Ramos (cell line): ENCODE results near the gene CAPN9.
"Not testable (repeated sequence)": the region's sequence is repeated elsewhere in the genome, so short reads cannot be mapped to it uniquely, and the experiment has no call there.

ENCODE experiments used
- in situ Hi-C: fragments of 300-500 bp; cut with MboI; formaldehyde crosslinking; loops from one replicate; pipeline ENCODE4 v1.14.3; 2022; ENCODE audit warnings: low sequenced_read_pairs; ENCODE audit not compliant: unreplicated experiment

Gene CAPN9

DNA sequence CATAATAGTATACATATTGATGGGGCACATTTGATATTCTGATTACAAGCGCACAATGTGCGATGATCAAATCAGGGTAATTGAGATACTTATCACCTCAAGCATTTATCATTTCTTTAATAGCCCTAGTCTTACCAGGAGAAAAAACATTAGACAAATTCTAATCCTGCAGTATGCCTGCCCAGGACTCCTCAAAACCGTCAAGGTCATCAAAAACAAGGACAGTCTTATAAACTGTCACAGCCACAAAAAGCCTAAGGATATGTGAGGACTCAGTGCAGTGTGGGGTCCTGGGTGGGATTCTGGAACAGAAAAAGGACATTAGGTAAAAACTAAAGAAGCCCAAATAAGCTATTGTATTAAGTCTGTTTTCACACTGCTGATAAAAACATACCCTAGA, 19.1 kb downstream of the CAPN9 start:
- in situ Hi-C loops: no loop called here

DNA sequence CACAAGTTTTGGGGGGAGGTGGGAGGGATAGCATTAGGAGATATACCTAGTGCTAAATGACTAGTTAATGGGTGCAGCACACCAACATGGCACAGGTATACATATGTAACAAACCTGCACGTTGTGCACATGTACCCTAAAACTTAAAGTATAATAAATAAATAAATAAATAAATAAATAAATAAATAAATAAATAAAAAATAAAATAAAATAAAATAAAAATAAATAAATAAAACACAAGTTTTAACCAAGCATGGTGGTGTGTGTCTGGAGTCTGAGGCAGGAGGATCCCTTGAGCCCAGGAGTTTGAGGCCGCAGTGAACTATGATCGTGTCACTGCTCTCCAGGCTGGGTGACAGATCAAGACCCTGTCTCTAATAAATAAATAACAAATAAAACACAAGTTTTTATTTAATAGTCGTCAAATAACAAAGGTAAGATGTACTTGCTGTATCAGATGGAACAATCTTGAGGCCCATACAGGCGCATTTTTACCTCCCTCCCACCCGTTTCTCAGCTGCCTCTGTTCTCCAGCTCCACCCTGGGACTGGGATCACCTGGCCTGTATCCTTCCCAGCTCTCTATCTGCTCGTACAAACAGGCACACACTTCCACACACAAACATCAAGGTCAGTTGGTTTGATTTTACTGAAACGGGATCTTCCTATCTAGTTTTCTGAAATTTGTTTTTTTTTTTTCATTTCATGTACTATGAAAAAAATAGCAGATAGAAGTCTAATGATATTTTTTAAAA, 20.8 kb downstream of the CAPN9 start:
- in situ Hi-C loops: not testable (repeated sequence)

DNA sequence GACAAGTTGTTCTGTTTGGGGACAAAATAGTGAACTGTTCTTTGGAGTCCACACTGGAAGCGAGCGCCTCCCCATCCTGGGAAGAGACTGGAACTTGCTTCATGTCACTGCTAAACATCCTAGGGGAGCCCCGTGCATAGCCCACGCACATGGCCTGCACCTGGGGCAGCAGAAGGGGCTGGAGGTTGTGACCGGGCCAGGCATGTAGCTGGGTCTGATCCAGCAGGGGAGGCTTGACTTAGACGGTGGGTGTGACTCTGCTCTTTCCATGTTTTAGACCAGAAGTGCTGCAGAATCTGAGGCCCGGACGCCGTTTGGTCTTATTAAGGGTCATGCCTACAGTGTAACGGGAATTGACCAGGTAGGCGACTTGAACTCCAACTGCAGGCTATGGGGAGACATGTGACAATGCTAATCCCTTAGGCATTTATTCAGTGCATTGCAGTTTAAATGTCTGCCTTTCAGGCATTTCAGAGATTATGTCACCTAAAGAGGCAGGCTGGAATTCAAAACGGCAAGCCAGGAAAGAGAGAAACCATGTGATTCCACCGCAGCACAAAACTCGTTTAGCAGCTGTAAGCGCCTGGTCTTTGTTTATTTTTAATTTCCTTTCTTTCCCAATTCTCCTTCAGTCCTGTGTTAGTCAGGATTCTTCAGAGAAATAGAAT, 21.8 kb downstream of the CAPN9 start:
- in situ Hi-C loops: no loop called here

DNA sequence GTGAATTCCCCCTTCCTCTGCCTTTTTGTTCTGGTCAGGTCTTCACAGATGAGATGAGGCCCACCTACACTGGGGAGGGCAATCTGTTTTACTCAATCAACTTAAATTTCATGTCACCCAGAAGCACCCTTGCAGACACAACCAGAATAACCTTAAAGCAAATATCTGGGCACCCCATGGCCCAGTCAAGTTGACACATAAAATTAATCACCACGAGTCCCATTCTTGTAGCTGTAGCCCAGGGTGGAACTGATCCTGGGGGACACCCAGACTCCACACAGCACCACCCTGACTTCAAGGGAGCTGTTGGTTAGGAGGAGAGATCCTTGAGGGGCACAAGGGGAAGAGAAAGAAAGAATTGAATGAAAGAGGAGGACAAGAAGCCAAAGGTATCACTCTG, 23.1 kb downstream of the CAPN9 start:
- in situ Hi-C loops: no loop called here

DNA sequence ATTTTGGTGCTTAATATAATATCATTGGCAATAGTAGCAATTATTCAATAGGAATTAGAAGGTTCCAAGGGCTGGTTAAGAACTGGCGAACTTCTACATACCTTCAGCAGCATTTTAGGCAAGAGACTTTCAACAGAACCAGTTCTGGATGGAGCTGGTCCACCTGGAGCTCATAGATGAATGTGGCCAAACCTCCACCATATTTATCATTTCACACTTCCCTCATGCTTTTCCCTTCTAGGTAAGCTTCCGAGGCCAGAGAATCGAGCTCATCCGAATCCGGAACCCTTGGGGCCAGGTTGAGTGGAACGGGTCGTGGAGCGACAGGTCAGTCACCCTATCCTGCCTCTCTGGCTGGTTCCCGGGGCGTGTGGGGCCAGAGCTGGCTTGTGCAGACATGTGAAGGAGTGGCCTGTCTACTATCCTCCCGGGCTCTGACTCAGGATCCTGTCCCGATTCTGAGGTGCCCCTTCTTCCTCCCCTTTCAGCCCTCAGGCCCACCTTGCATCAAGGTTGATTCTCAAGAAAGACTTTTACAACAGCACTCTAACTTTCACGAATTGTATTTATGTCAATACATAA, 24.7 kb downstream of the CAPN9 start:
- in situ Hi-C loops: no loop called here

DNA sequence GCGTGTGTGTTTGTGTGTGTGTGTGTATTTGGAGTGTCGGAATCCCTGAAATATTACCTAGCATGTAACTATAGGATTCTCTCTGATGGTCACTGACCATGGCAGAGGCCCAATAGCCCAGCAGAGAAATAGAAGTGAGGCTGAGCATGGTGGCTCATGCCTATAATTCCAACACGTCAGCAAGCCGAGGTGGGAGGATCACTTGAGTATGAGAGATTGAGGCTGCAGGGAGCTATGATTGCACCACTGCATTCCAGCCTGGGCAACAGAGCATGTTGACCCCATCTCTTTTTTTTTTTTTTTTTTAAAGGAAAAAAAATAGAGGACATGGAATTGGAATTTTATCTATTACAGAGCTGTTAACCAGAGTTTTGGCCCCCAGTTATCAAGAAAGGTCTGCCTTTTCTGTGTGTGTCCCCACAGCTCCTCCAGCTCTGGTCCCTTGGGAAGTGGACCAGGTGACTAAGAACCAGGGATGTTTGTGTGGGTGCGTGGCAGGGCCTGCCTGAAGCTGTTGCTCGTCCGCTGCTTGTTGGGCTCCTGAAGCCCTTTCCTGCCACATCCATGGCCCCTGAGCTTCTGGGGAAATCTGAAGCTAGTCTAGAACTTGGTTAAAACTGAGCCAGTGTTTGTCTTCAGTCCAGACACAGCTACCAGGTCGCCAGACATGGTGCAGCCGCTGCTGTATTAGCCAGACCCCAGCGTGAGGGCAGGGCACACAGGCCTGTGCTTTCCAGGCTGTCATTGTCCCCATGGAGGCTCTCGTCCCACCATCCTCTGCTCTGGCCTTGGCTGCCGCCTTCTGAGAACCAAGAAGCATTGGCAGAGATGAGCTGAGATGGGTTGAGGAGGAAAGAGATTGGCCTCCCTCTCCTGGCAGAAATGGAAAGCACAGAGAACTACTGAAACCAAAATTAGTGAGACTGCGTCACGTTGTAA, 25.5 kb downstream of the CAPN9 start:
- in situ Hi-C loops: no loop called here

DNA sequence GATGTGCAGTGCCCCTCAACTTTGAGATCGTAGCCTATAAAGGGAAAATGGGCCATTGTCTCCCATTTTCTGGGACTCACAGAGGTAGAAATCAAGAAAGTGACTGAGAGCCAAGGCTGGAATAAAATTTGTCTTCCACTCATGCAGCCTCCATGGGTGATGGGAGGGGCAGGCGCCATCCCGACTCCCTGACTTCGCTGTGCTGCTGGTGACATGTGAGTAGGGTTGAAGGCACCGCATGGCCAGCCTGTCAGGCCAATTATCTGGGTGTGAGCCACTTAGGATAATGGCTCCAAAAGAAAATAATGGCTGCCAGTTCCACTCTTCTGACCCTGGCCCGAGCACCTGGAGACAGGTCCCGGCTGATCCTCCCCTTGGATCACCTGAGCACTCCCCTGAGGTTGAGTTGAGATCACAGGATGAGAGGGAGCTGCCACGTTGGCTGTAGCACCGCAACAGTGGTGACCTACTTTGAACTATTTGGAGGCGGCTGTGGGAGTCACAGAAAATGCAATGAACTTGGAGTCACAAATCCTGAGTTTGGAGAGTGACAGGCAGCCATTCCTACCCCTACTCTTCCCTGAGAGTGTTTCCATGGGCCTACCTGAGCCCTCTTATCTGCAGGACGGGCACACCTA, 26.3 kb downstream of the CAPN9 start:
- in situ Hi-C loops: no loop called here

DNA sequence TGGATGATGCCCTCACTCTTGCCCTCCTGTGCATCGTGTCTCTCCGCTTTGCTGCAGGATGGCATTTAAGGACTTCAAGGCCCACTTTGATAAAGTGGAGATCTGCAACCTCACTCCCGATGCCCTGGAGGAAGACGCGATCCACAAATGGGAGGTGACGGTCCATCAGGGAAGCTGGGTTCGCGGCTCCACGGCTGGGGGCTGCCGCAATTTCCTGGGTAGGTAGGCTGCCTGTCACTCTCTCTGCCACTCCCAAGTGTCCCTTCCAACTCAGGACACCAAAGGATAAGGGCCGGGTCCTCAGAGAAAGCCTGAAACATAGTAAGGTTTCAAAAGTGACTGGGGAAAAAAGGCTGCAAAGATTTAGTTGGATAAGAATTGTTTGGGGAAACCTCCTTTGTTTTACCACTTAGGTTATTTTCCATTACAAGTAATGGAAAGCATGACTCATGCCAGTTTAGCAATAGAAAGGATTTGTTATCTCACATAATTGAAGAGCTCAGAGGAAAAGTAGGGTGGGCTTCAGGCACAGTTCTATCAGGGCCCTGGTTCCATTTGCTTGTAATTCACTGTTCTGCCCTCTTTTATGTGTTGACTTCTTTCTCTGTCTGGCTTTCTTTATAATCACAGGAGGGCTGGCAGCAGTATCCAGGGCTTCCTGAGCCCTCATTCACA, 31.9 kb downstream of the CAPN9 start:
- in situ Hi-C loops: no loop called here

DNA sequence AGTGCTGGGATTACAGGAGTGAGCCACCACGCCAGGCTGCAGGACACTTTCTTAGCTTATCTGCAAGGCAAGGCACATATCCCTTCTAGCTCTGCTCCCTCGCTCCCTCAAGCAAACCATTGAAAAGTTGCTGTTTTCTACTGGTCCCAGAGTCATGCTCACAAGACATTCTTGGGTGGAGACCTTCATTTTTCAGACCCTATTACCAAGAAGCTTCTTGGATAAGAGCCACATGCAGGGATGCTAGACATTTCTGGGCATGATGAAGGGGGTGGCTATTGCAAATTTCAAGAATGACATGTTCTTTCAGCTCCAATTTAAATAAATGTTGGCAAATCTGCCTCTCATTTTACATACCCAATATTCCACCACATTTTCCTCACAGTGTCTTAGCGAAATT, 33.9 kb downstream of the CAPN9 start:
- in situ Hi-C loops: no loop called here

DNA sequence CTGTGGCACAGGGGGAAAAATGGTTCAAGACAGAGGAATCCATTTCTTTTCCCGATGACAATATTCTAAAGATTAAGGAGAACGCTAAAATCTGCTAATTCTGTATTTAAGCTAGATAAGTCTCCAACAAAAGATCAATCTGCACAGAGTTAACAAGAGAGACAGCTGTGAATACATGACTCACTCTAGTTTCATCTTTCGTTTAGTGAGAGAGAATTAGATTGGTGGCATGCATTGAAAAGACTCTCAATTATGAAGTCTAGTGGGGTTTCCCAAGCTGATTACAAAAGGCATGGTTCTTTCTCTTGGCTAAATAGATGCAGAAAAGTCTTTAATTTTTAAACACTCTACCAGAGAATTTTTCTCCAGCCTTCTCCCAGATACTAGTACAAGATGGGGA, 34.4 kb downstream of the CAPN9 start:
- in situ Hi-C loops: no loop called here

DNA sequence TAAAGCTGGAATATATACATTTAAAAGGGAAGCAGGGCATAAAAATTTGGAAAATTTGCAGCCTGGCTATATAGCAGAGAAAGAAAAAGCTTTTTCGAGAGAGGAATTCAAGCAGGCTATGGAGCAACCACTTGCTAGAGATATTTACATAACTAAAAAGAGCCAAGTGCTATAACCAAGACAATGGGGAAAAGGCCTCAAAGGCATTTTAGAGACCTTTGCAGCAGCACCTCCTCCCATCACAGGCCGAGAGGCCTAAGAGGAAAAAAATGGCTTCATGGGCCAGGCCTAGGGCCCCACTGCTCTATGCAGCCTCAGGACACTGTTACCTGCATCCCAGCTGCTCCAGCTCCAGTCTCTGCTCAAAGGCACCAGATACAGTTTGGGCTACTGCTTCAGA, 37.0 kb downstream of the CAPN9 start:
- in situ Hi-C loops: no loop called here

DNA sequence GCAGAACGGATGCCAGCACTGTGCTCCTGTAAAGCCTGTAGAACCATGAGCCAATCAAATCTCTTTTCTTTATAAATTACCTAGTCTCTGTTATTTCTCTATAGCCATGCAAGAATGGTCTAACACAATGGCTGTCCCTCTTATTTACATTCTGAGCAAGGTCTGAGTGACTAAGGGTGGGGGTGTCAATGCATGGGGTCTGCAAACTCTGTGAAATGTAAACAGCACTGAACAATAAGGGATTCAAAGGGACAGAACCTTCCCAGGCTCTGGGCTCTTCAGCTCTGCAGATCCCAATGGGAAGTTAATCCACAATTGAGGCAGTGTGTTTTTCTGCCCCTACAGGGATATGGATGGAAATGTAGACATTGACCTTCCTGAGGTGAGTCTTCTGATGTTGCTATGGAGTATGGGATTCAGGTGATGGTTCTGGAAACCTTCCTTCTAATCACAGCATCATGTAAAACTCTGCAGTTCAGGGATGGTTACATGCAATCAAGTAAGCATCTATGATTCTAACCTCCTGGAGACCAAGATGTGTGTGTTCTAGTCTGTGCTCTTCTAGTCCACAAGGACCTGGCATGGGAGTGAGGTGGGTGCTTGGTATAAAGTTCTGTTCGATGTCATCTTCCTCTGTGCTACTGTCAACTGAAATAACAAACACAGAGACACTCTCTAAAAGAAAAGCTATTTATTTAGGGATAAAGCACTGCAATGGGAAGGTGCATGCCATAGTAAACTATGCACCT, 38.6 kb downstream of the CAPN9 start:
- in situ Hi-C loops: no loop called here

DNA sequence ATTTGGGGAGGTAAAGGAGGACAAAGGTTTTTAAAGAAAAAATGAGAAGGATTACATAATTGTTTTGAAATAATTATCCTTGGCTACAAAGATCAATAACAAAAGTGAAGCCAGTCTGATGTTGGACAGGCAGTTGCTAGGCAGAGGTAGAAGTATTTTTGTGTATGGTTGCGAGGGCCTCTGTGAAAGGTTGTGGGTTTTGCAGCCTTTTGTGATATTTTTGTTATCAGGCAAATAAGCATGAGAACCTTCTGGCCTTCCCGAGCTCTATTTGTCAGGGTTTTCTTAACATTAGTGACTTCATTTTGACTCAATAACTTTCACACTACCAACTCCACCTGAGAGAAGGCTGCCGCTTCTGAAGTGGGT, 39.2 kb downstream of the CAPN9 start:
- in situ Hi-C loops: no loop called here

DNA sequence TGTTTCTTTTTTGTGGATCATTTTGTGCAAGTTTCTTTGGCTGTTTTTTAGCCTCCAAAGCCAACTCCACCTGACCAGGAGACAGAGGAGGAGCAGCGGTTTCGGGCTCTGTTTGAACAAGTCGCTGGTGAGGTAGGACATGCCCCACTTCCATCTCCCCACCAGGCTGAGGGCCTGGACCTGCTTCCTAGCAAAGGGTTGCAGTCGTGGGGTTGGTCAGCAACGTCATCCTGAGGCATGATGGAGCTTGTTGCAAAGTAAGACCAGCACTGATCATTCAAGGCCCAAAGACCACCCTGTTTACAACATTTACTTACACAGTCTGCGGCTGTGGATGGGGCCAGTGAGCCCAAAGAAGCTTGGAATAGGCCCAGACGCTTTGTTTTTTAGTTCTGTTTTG, 40.3 kb downstream of the CAPN9 start:
- in situ Hi-C loops: no loop called here

DNA sequence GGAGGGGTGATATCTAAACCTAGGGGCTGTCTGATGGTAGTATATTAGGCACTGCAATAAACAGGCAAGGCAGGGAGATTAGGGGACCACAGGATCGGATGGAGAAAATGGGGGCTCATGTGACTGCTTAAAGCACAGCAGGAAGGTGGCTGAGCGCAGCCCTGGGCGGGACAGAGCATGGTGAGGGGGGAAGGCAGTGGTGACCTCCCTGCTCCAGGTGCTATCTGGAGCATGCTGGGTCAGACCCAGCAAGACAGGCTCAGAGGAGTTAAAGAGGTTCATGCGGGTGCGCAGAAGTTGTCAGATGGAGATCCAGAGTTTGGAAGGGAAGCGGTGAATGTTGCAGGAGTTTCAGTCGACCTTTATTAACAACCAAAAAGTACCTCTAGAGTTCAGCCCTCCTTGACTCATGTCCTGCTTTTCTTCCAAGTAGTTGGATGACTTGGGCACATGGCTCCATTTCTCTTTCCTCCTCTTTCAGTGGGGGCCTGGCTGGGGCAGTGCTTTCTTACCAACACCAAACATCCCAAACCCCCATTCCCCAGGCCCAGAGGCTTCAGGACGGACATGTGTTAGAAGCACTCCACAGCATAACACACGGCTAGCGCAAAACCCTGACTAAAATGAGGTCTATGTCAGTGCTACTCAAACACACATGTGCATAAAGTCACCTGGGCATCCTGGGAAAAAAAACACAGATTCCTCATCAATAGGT, 41.5 kb downstream of the CAPN9 start:
- in situ Hi-C loops: no loop called here

DNA sequence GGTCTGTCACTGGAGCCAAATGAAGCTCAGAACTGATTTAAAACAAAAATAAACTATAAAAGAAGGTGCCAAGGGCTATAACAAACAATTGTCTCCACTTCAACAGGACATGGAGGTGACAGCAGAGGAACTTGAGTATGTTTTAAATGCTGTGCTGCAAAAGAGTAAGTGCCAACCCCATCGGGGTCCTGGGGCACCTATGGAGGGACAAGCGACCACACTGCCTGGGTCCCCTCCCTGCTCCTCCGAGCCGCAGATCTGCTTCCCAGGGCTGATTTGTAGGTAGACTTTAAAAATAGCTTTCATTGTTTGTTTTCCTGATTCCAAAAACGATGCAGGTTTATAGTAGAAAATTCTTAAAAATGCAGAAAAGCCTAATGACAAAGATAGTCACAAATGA, 42.8 kb downstream of the CAPN9 start:
- in situ Hi-C loops: no loop called here

DNA sequence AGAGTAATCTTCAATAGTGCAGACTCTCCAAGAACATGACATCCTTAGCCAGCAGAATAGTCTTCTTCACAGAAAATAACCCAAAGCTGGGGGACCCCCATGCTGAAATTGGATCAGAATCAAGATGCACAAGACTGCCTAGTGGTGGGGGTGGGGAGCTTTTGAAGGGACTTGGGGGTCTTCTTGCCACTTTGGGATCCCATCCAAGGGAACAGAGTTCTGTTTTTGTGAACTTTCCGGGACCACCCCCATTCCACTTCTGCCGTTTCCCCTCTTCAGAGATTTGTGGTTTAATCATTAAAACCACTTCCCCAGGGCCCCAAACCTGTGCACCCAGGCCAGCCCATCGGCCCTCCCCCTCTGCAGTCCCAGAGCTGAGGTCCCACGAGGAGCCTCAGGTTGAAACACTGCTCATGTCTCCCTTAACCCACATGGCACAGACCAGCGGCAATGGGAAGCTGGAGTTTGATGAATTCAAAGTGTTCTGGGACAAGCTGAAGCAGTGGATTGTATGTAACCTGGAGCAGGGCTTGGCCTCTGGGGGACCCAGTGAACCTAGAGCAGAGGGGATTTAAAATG, 44.9 kb downstream of the CAPN9 start:
- in situ Hi-C loops: no loop called here
